ENCODE measurements around the gene SMARCC1.

Gene SMARCC1

DNA sequence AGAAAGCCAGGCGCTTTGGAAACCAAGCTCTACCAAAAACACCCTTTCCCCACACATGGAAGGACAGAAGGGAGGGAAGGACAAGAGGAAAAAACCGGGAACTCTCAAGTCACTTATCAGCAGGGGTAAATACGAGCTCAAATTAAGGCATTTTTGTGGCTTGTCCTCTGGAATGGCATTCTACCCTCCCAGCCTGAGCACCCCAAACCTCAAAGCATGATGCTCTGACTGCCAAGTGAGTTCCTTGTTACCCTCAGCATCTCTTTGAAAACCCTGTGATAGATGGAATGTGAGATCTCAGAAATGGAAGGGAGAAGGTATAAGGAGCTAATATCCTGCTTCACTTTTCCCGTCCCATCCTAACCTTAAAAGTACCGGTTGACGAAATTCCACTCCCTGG, 194.9 kb downstream of the SMARCC1 start:
- no peak for DNase-seq (ENCODE audit: low read depth)

DNA sequence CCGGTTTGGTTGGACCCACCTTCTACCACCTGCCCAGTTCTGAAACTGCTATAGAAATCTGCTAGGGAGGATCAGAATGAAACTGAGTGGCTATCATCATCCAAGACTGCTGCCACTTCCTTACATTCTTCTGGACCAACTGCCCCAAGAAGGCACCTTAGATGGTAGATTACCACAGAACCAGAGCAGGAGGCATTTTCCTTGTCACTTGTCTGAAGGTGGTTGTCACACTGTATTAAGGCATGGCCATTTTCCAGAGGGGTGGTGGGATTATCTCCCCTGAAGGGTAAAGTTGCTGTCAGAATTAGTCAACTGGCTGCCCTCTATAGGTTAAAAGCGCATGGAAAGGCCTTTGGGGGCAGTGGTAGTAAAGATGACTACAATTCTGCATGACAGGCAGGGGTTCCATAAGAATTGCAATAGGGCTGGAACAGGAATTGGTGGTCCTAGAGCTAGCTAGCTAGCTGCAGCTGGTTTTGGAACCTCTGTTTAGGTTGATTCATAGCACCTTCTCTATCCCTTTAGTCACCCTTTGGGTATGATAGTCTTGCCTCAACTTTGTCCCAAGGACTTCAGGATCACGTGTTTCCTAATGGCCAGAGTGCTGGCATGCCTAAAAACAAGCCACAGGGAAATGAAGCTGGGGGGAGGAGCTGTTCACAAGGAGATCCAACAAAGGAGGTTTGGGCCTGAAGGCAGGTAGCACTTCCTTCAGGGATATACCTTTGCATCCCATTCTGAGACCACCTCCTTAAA, 198.2 kb downstream of the SMARCC1 start:
- DNase-seq (ENCODE audit: low read depth) = no peak

DNA sequence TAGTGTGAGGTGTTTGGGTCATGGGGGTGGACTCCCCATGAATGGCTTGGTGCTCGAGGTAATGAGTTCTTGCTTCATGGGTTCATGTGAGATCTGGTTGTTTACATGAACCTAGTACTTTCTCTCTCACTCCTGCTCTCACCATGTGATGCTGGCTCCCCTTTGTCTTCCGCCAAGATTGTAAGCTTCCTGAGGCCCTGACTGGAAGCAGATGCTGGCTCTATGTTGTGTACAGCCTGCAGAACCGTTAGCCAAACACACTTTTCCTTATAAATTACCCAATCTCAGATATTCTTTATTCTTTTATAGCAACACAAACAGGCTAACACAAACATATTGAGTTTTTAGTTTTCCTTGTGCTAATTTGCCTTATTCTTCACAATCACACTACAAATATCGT, 199.9 kb downstream of the SMARCC1 start:
- DNase-seq (ENCODE audit: low read depth) = no peak

DNA sequence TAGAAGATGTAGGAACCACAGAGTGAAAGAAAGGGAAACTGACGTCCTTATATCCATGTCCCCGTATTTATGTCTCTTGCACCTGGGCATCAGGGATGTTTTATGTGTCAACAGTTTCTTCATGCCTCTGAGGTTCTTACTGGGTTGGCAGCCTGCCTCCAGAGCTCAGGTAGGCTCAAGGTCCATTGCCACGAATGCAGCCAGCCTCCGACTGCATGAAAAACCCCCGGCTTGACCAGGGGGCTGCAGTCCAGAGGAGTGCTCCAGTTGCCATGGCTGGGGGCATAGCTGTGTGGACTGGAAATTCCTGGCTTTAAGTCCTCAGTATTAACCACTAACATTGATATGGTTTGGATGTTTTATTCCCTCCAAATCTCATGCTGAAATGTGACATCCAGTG, 200.3 kb downstream of the SMARCC1 start:
- DNase-seq (ENCODE audit: low read depth) = no peak

DNA sequence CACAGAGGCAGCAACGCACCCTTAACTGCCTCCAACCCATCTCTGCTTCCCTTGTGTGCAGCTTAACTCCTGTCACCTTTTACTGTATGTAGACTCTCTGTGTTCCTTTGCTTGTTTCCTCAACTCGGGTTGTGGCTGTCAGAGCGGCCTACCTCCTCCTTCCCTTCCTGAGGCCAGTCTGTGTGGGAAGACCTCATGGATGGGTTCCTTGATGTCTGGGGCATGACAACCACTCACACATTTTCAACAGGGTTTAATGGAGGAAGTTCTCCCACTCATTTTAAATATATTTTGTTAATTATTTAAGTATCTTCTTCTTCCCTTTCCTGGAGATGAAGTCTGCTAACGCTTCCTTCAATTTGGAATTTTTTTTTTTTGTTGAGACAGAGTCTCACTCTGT, 201.2 kb downstream of the SMARCC1 start:
- no peak for DNase-seq (ENCODE audit: low read depth)

DNA sequence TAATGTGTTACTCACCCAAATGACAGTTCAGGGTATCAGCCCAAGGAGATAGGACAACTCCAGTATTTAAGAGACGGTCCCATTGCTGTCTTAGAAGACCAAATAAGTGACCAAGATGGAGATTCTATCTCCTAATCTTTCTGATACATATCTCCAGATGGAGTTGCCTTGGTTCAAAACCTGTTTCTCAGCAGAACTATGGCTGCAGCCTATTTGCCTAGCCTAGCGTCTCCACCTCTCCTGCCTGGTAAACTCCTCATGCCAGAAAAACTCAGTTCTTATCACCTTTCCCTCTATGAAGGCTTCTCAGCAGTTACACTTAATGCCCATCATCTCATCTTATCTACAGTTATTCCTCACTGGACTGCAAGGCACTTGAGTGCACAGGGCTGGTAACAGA, 201.8 kb downstream of the SMARCC1 start:
- no peak for DNase-seq (ENCODE audit: low read depth)

DNA sequence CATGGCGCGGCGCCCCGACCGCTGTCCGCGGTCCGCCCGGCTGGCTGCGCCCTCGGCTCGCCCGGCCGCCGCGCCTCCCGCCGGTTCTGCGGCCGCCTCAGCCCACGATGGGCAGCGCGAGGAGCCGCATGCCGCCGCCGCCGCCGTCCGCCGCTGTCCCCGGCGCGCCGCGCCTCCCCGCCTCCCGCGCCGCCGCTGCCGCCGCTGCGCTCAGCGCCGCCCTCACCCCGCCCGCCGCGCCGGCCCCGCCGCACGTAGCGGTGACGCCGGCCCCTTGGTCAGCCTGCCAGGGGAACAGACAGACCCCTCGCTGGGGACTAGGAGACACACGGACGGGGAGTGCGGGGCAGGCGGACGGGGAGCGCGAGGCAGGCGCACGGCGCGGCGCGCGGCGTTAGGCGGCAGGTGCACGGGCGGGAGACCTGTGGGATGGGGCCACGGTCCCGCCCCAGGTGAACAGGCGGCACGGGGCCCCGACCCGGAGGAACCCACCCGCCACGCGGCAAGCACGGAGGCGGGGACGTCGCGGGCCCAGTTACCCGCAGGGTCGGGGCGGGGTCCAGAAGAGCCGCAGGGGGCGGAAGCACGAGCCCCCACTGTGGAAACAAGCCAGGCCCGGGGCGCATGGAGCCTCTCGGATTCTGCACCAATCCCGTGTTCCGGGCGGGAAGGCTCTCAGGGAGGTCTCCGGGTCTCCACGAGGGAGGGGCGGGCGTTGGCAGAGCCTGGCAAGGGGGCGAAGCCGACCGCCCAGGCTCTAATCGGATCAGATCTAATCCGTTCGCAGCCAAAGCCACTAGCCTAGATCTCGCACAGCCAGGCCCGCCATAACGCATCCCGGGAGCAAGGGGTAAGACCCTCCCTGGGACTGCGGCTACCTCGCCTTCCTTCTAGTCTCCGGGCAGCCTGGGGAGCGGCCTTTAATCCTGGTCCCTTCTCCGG, 202.7 kb downstream of the SMARCC1 start, which contains the start of gene CSPG5:
Gene CSPG5, minus strand, starts transcription at position 175 of the 942 bp plus-strand sequence. Its CDS starts 172 bp downstream, at position 3.
- no peak for DNase-seq (ENCODE audit: low read depth)

DNA sequence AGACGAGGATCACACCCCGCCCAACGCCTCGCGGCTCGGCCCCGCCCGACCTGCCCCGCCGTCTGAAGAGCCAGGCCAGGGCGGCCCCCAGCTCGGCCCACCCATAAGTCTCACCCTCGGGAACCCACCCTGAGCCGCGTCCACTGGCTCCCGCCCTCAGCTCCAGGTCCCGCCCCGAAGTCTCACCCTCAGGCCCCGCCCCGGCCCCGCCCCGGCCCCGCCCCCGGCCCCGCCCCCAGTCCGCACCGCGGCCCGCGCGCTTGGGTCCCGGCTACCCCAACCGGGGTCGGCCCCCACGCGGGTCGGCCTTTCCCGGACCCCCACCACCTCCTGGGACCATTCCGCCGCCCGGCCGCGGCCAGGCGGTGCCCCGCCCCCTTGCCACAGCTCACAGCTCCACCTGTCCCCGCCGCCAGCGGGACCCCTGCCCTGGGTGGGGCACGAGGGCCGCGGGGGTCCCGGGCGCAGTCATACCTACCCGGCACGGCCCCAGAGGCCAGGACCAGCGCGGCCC, 203.5 kb downstream of the SMARCC1 start:
- no peak for DNase-seq (ENCODE audit: low read depth)

DNA sequence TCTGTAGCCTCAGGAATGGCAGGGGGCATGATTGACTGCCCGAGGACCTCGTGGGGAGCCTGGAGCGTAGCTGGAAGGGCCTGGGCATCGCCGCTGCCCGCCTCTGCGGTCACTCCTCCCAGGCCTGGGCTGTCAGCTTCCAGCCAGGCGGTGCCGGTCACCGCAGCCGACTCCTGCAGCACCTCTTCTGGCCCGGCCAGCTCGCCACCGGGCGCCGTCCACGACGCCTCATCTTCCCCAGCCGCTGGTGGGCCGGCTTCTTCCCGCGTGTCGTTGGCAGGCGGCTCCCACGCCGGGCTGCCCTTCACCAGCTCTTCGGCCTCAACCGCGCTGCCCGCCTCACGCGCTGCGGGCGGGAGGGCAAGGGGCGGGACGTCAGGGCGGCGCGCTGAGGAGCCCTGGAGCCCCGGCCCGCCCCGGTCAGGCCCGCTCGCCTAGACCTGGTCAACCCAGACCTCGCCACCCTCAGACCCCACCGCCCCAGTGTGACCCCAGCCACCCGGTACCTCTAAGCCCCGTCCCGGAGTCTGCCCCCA, 204.0 kb downstream of the SMARCC1 start:
- no peak for DNase-seq (ENCODE audit: low read depth)

DNA sequence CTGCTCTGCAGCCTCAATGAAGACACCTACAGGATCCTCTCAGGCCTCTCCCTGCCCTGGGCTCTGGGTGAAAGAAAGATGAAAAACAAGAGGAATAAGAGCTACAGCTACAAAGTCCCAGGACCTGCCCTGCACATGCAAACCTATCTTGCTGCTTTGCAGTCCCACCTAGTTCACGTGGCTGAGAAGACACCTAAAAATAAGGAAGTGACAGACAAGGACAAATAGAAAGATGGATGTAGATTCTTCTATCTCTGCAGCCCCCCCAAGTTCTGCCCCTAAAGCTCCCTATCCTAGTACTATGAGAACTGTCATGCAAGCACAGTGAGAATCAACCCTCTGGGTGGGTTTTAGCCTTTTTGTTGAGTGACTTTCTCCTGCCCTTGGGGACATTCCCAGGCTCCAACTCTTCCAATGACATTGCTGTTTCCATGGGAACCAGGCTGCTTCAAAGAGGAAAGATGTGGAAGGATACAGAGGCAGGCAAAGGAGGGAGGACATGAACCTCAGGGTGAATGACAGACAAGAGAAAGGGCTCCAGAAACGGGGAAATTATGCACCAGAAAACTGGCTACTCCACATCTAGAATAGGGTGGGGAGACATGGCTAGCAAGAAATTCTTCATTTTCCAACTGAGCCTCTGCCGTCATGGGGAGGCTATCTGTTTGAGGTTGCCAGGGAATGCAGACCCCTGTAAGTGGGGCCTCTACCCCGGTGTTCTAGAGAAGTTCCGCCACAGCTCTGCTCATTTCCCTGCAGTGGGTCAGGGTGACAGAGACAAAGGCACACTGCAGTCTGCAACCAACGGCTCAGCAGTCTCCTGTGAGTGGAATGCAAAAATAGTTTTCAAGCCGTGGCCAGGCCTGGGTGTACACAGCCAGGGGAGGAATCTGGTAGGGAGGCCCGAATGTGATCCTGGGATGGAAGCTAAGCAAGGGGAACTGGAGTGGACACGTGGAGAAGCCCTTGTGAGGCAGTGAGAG, 208.2 kb downstream of the SMARCC1 start:
- no peak for DNase-seq (ENCODE audit: low read depth)

DNA sequence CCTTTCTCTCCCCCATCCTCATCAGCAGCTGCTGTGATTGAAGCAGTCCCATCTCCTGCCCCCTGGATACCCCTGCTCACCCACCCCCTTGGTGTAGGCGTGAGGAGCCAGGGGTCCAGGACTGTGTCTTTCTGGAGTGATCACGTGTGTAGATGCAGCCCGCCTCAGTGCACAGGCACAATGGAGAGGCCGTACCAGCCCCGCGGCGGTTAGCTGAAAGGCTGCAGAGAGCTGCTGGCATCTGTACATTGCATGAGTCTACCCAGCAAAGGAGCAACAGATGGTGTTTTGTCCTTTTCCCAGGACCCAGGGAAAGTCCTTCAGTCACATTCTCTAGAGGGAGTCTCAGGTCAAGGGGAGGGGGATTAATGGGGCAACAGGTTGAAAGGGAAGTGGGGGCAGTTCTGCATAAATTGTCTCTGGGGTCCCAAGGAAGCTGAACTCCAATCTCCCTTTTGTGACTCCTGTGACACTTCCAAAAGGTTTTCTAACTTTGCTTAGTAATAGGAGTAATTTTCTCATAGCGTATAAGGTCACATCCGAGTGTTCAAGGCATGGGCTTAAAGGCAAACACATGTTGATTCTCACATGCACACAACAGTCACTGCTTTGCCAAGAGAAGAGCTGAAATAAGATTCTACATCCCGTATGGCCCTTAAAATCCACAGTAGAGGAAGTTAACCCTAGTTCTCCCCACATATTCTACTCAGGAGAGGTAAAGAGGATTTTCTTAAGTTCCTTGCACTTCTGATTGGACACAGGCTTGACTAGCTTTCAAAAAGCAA, 210.1 kb downstream of the SMARCC1 start:
- DNase-seq (ENCODE audit: low read depth) = no peak

DNA sequence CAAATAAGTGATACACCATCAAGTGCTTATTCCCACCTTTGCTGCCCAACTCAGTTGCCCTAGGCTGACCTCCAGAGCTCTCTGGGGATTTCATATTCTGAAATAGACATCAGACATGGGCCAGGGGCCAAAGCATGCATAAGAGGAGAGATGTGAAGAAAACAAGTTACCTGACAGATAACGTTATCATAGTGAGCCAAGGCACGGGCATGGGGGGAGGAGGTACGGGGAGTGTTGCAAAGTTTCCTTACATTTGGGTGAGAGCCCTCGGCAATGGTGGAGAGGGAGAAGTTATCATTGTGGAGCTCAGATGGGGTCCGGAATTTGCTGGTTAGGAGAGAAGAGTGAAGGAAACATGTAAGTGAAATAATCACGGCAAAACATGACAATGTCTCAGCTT, 212.8 kb downstream of the SMARCC1 start:
- no peak for DNase-seq (ENCODE audit: low read depth)

DNA sequence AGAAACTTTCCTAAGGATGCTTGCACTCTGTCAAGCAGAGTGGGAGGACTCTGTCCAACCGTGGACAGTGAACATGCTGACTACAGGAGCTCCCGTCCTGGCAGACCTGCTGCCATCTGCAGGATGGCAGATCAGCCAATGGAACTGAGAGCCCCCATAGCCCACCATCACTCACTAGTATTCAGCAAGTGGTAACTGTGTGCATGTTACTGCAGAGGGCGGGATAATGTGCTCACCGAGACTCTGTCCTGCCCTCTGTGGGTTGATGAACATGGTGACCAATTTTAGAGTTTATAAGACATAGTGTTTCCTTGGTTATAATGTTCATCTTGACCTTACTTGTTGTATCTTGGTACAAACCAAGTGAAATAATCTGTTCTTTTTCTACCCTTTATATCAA, 214.5 kb downstream of the SMARCC1 start:
- no peak for DNase-seq (ENCODE audit: low read depth)

DNA sequence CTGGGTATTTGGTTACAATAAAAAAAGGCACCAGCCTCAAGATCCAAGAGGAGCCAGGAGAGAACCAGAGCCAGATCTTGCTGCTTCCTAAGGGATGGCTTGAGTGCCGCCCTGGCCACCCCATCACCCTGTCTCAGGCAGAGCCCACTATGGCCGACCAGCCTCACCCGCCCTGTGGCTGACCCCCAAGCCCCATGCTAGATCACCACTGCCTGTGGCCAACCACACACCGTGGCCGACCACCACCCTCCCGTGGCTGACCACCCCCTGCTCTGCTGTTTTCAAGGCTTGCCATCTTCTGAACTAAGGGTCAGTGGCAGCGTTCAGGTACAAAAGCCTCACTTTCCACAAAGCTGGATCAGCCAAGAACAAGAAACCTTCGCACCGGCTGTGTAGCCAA, 215.0 kb downstream of the SMARCC1 start:
- no peak for DNase-seq (ENCODE audit: low read depth)

DNA sequence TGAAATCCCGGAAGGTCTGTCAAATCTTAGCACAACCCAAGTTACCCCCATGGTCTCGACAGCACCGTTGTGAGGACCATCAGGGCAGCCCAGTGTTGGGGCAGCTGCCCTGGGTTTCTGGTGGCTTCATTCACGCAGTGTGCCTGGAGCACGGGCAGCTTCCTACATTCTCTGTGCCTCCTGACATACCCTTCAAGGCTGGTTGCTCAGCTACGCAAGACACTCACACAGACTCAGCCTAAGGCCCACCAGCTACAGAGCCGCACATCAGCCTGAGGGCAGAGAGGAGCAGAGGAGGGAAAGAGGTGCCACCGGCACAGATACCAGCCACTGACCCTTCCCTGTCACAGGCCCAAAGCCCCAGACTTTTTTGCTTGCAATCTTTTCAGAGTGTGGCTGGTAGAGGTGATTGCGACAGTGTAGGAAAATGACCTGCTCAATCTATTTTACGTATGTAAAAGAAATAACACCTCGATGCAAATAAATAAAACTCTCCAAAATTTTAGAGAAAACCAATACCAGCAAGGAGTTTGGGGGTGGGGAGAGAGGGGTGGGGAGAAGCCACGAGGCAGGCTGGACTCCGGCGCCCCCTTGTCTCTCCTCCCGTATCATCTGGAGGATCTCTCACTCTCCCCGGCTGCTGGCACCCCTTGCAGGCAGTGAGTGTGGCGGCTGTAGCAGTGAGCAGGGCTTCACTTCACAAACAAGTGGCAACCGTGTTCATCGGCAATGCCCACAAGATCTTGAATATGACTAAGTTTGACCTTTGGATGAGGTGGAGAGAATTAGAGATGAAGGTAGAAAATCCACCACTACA, 215.8 kb downstream of the SMARCC1 start:
- DNase-seq (ENCODE audit: low read depth) = no peak

DNA sequence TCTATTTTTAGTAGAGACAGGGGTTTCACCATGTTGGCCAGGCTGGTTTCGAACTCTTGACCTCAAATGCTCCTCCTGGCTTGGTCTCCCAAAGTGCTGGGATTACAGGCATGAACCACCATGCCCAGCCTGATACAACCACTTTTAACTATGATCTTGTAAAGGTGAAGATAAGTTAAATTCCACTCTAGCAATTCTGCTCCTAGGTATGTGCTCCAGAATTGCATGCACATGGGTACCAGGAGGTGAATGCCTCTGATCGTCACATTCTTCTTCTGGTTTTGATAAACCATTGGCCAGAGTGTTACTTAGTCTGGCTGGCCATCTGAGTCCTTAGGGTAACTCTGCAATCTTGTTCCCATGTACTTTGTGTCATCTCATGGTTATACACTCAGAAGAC, 225.3 kb downstream of the SMARCC1 start:
- no peak for DNase-seq (ENCODE audit: low read depth)

DNA sequence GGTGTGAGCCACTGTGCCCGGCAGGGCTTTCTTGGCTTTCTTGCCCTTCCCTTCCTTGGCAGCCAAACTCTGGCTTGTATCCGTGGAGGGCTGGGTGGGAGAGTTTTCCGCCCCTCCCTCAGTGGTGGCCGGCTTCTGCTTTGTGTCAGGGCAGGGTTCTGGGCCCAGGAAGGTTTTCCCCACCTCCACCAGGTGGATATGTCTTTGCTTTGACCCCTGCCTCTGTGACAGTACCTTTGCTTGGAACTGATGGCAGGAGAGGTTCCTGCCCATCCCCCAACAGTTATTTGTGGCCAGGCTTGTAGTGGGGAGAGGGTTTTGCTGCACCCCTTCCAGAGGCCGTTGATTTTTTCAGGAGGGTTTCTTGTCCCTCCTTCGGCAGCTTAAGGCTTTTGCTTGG, 227.4 kb downstream of the SMARCC1 start:
- no peak for DNase-seq (ENCODE audit: low read depth)

DNA sequence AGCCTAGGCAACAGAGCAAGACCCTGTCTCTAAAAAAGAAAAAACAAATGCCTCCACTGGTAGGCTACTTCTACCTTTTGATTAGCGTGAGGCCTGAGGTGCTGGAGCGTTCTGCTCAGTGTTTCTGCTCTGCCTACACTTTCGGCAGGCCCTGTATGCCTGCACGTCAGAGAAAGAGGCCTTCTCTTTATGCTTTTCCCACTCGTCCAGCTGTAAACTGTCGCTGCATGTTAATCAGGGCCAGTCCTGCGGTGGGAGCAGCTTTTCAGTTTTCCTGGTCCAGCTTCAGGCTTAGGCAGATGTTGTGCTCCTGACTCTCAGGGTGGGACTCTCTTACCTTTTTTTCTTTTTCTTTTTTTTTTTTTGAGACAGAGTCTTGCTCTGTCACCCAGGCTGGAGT, 228.3 kb downstream of the SMARCC1 start:
- DNase-seq (ENCODE audit: low read depth) = no peak

DNA sequence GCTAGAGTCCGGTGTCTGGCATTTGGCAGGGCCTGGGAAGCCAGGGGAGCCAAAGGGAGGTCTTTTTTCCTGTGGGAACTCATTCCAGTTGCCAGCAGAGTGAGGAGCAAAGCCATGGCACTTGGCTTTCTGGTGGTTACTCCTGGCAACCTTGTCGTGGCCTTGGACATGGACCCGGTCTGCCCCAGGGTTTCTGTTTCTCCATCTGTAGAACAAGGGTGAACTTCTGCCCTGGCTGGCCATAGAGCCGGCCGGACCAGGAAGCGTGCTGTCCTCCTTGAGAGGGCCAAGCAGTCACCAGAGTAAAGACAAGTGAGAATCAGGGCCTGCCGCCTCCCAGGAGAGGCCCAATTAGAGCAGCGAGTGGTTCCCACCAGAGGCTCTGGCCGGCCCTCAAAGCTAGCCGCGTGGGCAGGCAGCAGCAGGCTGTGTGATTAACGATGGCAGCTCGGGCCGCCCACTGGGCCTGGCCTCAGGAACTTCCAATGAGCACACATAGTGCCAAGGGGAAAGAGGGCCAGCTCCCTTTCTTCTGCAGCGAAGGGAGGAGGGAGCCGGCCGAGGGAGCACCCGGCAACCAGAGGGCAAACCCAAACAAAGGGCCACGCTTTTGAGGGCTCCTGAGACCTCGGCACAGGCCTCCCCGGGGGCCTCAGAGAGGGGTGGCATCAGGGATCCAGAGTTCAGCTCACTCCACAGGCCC, 239.1 kb downstream of the SMARCC1 start:
- no peak for DNase-seq (ENCODE audit: low read depth)
